ENCODE data around the gene MAPK7.

Gene MAPK7

GRCh38 chr17:19359151-19359550 is 19.1 kb upstream of the MAPK7 start:
- no peak for DNase-seq (ENCODE audit: extremely low read depth, insufficient read length)
- Histone ChIP-seq H3K27me3 (replicated peaks; ENCODE audit: control insufficient read depth, insufficient read depth, low read length) (no peaks in the 10 kb centered on the region), H3K4me3 (replicated peaks; ENCODE audit: low read depth, low read length) (no peak overlapping the region), H3K36me3 (ENCODE audit: control insufficient read depth, insufficient read depth, low read length) (no peaks in the 10 kb centered on the region)
- TF ChIP-seq CTCF (IDR thresholded peaks at IDR 0.05; ENCODE audit: insufficient read depth, low read length, poor library complexity, severe bottlenecking): no peak

- Histone ChIP-seq H3K27me3 (replicated peaks; ENCODE audit: control insufficient read depth, insufficient read depth, low read length) (no peaks in the 10 kb centered on the region; the same call in 1 of the 2 replicates), H3K4me3 (replicated peaks; ENCODE audit: low read depth, low read length) (no peak overlapping the region), H3K36me3 (ENCODE audit: control insufficient read depth, insufficient read depth, low read length) (no peaks in the 10 kb centered on the region)
- TF ChIP-seq CTCF (IDR thresholded peaks at IDR 0.05; ENCODE audit: insufficient read depth, low read length, poor library complexity, severe bottlenecking): no peak
- DNase-seq (ENCODE audit: extremely low read depth, insufficient read length): no peak
These were observed 18.4 kb upstream of the MAPK7 start for GRCh38 chr17:19359856-19360255.

GRCh38 chr17:19360772-19361171 is 17.5 kb upstream of the MAPK7 start:
- Histone ChIP-seq H3K36me3 (ENCODE audit: control insufficient read depth, insufficient read depth, low read length) (no peaks in the 10 kb centered on the region), H3K4me3 (replicated peaks; ENCODE audit: low read depth, low read length) (no peak overlapping the region), H3K27me3 (replicated peaks; ENCODE audit: control insufficient read depth, insufficient read depth, low read length) (no peaks in the 10 kb centered on the region; the same call in 1 of the 2 replicates)
- TF ChIP-seq CTCF (IDR thresholded peaks at IDR 0.05; ENCODE audit: insufficient read depth, low read length, poor library complexity, severe bottlenecking): no peak
- no peak for DNase-seq (ENCODE audit: extremely low read depth, insufficient read length)

GRCh38 chr17:19361326-19361725 is 17.0 kb upstream of the MAPK7 start:
- DNase-seq (ENCODE audit: extremely low read depth, insufficient read length): no peak
- H3K4me3 ChIP-seq (replicated peaks; ENCODE audit: low read depth, low read length): no peak overlapping the region
- no peak for TF ChIP-seq CTCF (IDR thresholded peaks at IDR 0.05; ENCODE audit: insufficient read depth, low read length, poor library complexity, severe bottlenecking)
- H3K36me3 ChIP-seq (ENCODE audit: control insufficient read depth, insufficient read depth, low read length): no peaks in the 10 kb centered on the region
- no peaks in the 10 kb centered on the region; the same call in 1 of the 2 replicates for H3K27me3 ChIP-seq (replicated peaks; ENCODE audit: control insufficient read depth, insufficient read depth, low read length)

- peak overlapping the region; percentile 77 for H3K4me3 ChIP-seq (replicated peaks; ENCODE audit: low read depth, low read length)
- H3K27me3 ChIP-seq (replicated peaks; ENCODE audit: control insufficient read depth, insufficient read depth, low read length): no peaks in the 10 kb centered on the region; the same call in 1 of the 2 replicates
- no peaks in the 10 kb centered on the region for H3K36me3 ChIP-seq (ENCODE audit: control insufficient read depth, insufficient read depth, low read length)
- DNase-seq (ENCODE audit: extremely low read depth, insufficient read length): no peak
- no peak for TF ChIP-seq CTCF (IDR thresholded peaks at IDR 0.05; ENCODE audit: insufficient read depth, low read length, poor library complexity, severe bottlenecking)
These were observed 16.4 kb upstream of the MAPK7 start for GRCh38 chr17:19361944-19362276.

Data from GM06990 (cell line).